Nephron progenitor cell (in vitro differentiated cells): ENCODE measurements around the gene CDC25A.

Source experiments
- DNase-seq: peaks from one replicate; pipeline ENCODE4 v3.0.0; 2021
- H3K27ac Mint-ChIP-seq: 2 replicates; pipeline ENCODE4 v1.8.0; 2021; ENCODE audit warnings: mild to moderate bottlenecking, moderate library complexity, mixed read lengths
- H3K27me3 Mint-ChIP-seq: 2 replicates; pipeline ENCODE4 v1.8.0; 2021; ENCODE audit warnings: mild to moderate bottlenecking, low read depth, mixed read lengths; ENCODE audit not compliant: poor library complexity
- H3K36me3 Mint-ChIP-seq: 2 replicates; pipeline ENCODE4 v1.8.0; 2021; ENCODE audit warnings: low read depth, mixed read lengths
- H3K4me1 Mint-ChIP-seq: 2 replicates; pipeline ENCODE4 v1.8.0; 2021; ENCODE audit warnings: mixed read lengths
- H3K4me3 Mint-ChIP-seq: 2 replicates; pipeline ENCODE4 v1.8.0; 2021; ENCODE audit warnings: mild to moderate bottlenecking, moderate library complexity, mixed read lengths
- H3K9me3 Mint-ChIP-seq: 2 replicates; pipeline ENCODE4 v1.8.0; 2021; ENCODE audit warnings: mild to moderate bottlenecking, moderate library complexity, mixed read lengths
- CTCF ChIP-seq: fragments of 200-600 bp; sonication (generic); IDR thresholded peaks from 2 replicates; pipeline ENCODE4 v1.5.0; 2021; ENCODE audit warnings: antibody characterized with exemption

Gene CDC25A

GRCh38 chr3:48209445-48209844, 21.2 kb upstream of the CDC25A start:
- no peaks in the 10 kb centered on the region for H3K4me1 Mint-ChIP-seq
- no peak overlapping the region for H3K27ac Mint-ChIP-seq
- DNase-seq: no peak
- H3K4me3 Mint-ChIP-seq: no peak overlapping the region
- H3K36me3 Mint-ChIP-seq: peaks cover 6% of the 10 kb centered on the region
- TF ChIP-seq CTCF: no peak
- H3K27me3 Mint-ChIP-seq: peaks cover 8% of the 10 kb centered on the region
- peaks cover 15% of the 10 kb centered on the region for H3K9me3 Mint-ChIP-seq

DNA sequence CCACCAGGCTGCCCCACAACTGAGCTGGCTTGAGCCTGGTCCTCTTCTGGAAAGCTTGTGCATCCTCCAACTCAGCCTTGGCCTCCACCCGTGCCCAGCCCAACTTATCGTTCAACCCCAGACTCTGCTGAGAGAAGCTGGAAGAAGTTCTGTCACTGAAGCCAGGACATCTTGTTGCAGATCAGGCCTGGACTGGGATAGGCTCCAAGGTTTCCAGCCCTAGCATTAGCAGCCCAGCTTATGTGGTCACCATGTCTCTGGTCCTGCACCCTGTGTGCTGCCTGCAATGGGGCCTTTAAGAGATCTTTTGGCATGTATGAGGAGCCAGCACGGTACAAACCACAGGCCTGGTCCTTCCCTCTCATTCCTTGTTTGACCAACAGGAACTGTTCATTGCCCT, 19.9 kb upstream of the CDC25A start:
- no peak for DNase-seq
- Mint-ChIP-seq H3K27me3 (peaks cover 8% of the 10 kb centered on the region), H3K4me3 (no peak overlapping the region), H3K36me3 (peaks cover 6% of the 10 kb centered on the region), H3K9me3 (peaks cover 15% of the 10 kb centered on the region), H3K4me1 (no peaks in the 10 kb centered on the region), H3K27ac (no peak overlapping the region)
- TF ChIP-seq CTCF: no peak

- Mint-ChIP-seq H3K4me1 (no peaks in the 10 kb centered on the region), H3K36me3 (no peaks in the 10 kb centered on the region), H3K9me3 (no peaks in the 10 kb centered on the region), H3K4me3 (no peak overlapping the region), H3K27me3 (peaks cover 3% of the 10 kb centered on the region), H3K27ac (peak overlapping the region; percentile 36)
- DNase-seq: no peak
- no peak for TF ChIP-seq CTCF
Measured at GRCh38 chr3:48202632-48203031, 14.4 kb upstream of the CDC25A start.

DNA sequence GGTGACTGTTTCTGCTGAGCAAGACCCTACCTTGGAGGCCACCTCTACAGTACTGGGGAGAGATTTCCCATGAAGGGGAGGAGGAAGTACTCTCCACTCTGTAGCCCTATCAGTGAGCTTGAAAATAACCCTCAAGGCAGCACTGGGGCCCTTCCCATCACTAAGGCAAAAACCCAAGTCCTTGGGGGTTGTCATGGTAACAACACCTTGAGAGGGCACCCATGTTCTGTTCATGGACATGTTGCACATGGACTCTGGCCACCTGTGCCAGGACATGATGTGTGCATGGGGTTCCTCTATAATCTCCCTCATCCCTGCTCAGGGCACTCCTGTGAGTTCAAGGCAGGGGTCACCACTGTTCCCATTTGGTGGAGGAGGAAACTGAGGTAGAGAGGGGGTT, 10.9 kb upstream of the CDC25A start:
- TF ChIP-seq CTCF: no peak
- Mint-ChIP-seq H3K4me1 (peaks cover 17% of the 10 kb centered on the region), H3K9me3 (no peaks in the 10 kb centered on the region), H3K27ac (no peak overlapping the region), H3K27me3 (peaks cover 9% of the 10 kb centered on the region), H3K4me3 (no peak overlapping the region), H3K36me3 (no peaks in the 10 kb centered on the region)
- no peak for DNase-seq

DNA sequence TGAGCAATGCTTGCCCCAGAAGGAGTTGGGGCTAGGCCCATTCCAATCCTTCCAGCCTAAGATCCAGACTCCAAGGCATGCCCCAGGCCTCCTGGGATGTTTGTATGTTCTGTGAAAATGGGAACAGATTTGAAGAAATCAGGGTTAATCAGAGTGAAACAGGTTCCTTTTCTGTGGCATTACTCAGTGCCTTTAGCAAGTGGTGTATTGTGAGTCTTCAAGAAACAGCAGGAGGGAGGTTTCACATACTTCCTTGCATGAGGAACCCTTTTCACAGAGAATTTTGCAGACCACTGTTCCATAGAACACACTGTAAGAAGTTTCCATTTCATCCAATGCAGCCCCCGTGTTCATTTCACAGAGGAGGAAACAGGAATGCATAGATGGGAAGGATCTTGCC, 8.4 kb upstream of the CDC25A start:
- H3K4me3 Mint-ChIP-seq: no peak overlapping the region
- no peak overlapping the region for H3K27ac Mint-ChIP-seq
- DNase-seq: no peak
- peaks cover 17% of the 10 kb centered on the region for H3K27me3 Mint-ChIP-seq
- TF ChIP-seq CTCF: no peak
- H3K4me1 Mint-ChIP-seq: peaks cover 21% of the 10 kb centered on the region
- no peaks in the 10 kb centered on the region for H3K9me3 Mint-ChIP-seq
- no peaks in the 10 kb centered on the region for H3K36me3 Mint-ChIP-seq

- peak; percentile 75 for DNase-seq
- peaks cover 21% of the 10 kb centered on the region for H3K4me1 Mint-ChIP-seq
- peak; percentile 80 for TF ChIP-seq CTCF
- H3K27ac Mint-ChIP-seq: no peak overlapping the region
- H3K4me3 Mint-ChIP-seq: no peak overlapping the region
- H3K27me3 Mint-ChIP-seq: peaks cover 21% of the 10 kb centered on the region
- no peaks in the 10 kb centered on the region for H3K9me3 Mint-ChIP-seq
- H3K36me3 Mint-ChIP-seq: no peaks in the 10 kb centered on the region
Measured at GRCh38 chr3:48194446-48195071, 6.3 kb upstream of the CDC25A start.
